ENCODE results near the gene TGFBR3. TPM values are rescaled to one million over a fixed set of nuclear protein-coding genes. Genes with fewer than 3 reads are reported as not detected.

TGFBR3 gene
- total and polyA plus RNA-seq, 2 of the 13 experiments (the other 11 are each of a cell fraction or from before 2014, with no cell fraction given) = 76.5 to 195 TPM

DNA sequence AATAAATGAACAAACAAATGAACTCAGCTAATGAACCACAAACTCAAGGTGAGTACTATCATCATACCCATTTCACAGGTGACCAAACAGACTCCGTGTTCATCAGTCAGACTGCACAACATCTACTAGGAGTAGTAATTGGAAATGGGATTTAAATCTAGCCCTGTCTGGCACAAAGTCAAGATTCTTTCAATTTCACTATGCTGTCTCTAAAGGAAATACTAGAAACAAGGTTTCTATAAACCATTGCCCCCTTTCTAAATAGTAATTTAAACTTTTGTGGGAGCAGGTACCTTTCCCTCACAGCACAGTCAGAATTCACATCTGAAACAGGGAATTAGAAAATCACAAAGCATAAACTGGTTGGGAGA is 160.3 kb downstream of the TGFBR3 start (continued):
- no peak for TF ChIP-seq PREB (CRISPR knock-in tag; IDR thresholded peaks at IDR 0.05)

- Histone ChIP-seq H2AFZ (ENCODE audit: low read length) (no peak overlapping the region), H3K9me3 (ENCODE audit: low read length) (no peaks in the 10 kb centered on the region), H3K4me2 (ENCODE audit: low read depth, low read length) (no peak overlapping the region), H3K36me3 (replicated peaks in 1 of 2; ENCODE audit: control insufficient read depth in 1 of 2, insufficient read depth in 2 of 2, low read length in 2 of 2) (peaks cover 22 to 86% of the 10 kb centered on the region in 2 experiments), H3K4me1 (ENCODE audit: insufficient read depth, low read length) (peaks cover 32% of the 10 kb centered on the region), H3K27ac (ENCODE audit: extremely low read length, insufficient read depth, low read length) (no peak overlapping the region), H4K20me1 (ENCODE audit: insufficient read depth, low read length) (no peaks in the 10 kb centered on the region), H3K79me2 (ENCODE audit: insufficient read depth, low read length) (no peaks in the 10 kb centered on the region), H3K4me3 (replicated peaks in 1 of 3; ENCODE audit: insufficient read depth in 1 of 3, low read depth in 2 of 3, low read length in 3 of 3) (no peak overlapping the region), H3K27me3 (ENCODE audit: control insufficient read depth in 1 of 2, insufficient read depth in 2 of 2, low read length in 2 of 2) (no peaks in the 10 kb centered on the region), H3K9ac (ENCODE audit: insufficient read depth, low read depth, low read length) (no peak overlapping the region)
- WGBS (ENCODE audit: low lambda C conversion rate) = 74% methylated on average over 2 of the region's 2 CpGs
- FAIRE-seq = no peak
- BruUV-seq (replicated peaks) = no TSS peak
- ChIA-PET POLR2A (no interaction called here), CTCF (ENCODE audit: low intra/inter-chr PET ratio, low total read pairs) (no interaction called here)
- in situ Hi-C loops (cut with HindIII; ENCODE audit: extremely low pct_ligation_motif_present, low pct_unique_long_range_greater_than_20kb) = no loop called here
- intact Hi-C loops (cut with micrococcal nuclease; ENCODE audit: unreplicated experiment) = no loop called here
- DNase-seq (ENCODE audit: low spot score) = no peak
- no peak for ATAC-seq
- no peak for TF ChIP-seq ZNF441 (CRISPR knock-in tag; IDR thresholded peaks at IDR 0.05; ENCODE audit: borderline replicate concordance)
- 0 out of 2 replicates have a peak, but pooled peaks have one; percentile 26 for TF ChIP-seq POLR2G (IDR thresholded peaks at IDR 0.05; ENCODE audit: low read depth, low read length)
Observed at GRCh38 chr1:91724644-91725043, 161.3 kb downstream of the TGFBR3 start.

- intact Hi-C loops (cut with micrococcal nuclease; ENCODE audit: unreplicated experiment) (no loop called here), in situ Hi-C loops (cut with HindIII; ENCODE audit: extremely low pct_ligation_motif_present, low pct_unique_long_range_greater_than_20kb) (no loop called here)
- H3K9me3 ChIP-seq (ENCODE audit: low read length) = no peaks in the 10 kb centered on the region
- H3K4me1 ChIP-seq (ENCODE audit: insufficient read depth, low read length) = peaks cover 36% of the 10 kb centered on the region
- WGBS (ENCODE audit: low lambda C conversion rate) = 100% methylated on average over 1 of the region's 1 CpG
- H3K79me2 ChIP-seq (ENCODE audit: insufficient read depth, low read length) = no peaks in the 10 kb centered on the region
- CTCF ChIA-PET (ENCODE audit: low intra/inter-chr PET ratio, low total read pairs) = no interaction called here
- no peak for TF ChIP-seq POGZ (CRISPR knock-in tag; IDR thresholded peaks at IDR 0.05)
- TF ChIP-seq ZNF460 (CRISPR knock-in tag; IDR thresholded peaks at IDR 0.05; ENCODE audit: borderline replicate concordance) = no peak
- no peak for TF ChIP-seq MAZ (IDR thresholded peaks at IDR 0.05; ENCODE audit: borderline replicate concordance, low read depth, low read length)
- TF ChIP-seq MAZ (CRISPR knock-in tag; IDR thresholded peaks at IDR 0.05; ENCODE audit: low read depth) = no peak
- no peak for TF ChIP-seq ZNF781 (CRISPR knock-in tag; IDR thresholded peaks at IDR 0.05; ENCODE audit: borderline replicate concordance, not compliant biosample characterization)
- no peak for TF ChIP-seq BCL6 (CRISPR knock-in tag; IDR thresholded peaks at IDR 0.05)
- no peak for TF ChIP-seq TEAD2 (CRISPR knock-in tag; IDR thresholded peaks at IDR 0.05)
- TF ChIP-seq ZNF75D (CRISPR knock-in tag; IDR thresholded peaks at IDR 0.05; ENCODE audit: borderline replicate concordance) = no peak
- TF ChIP-seq PCBP2 (optimal IDR thresholded peaks at IDR 0.05; ENCODE audit: low read depth, low read length, poor library complexity, severe bottlenecking) = no peak
- no peak for TF ChIP-seq ZNF451 (CRISPR knock-in tag; IDR thresholded peaks at IDR 0.05)
- TF ChIP-seq ZNF329 (CRISPR knock-in tag; IDR thresholded peaks at IDR 0.05; ENCODE audit: low read depth) = no peak
- no peak for TF ChIP-seq CHD2 (IDR thresholded peaks at IDR 0.05; ENCODE audit: low read depth, low read length)
- TF ChIP-seq GATAD2A (CRISPR knock-in tag; IDR thresholded peaks at IDR 0.05) = no peak
- no peak for TF ChIP-seq ZNF335 (CRISPR knock-in tag; IDR thresholded peaks at IDR 0.05)
- POLR2A ChIA-PET = no interaction called here
- H2AFZ ChIP-seq (ENCODE audit: low read length) = no peak overlapping the region
- H3K4me2 ChIP-seq (ENCODE audit: low read depth, low read length) = no peak overlapping the region
- no peak overlapping the region for H3K4me3 ChIP-seq (replicated peaks in 1 of 3; ENCODE audit: insufficient read depth in 1 of 3, low read depth in 2 of 3, low read length in 3 of 3)
- ATAC-seq = no peak
- no peaks in the 10 kb centered on the region for H3K27me3 ChIP-seq (ENCODE audit: control insufficient read depth in 1 of 2, insufficient read depth in 2 of 2, low read length in 2 of 2)
- H3K9ac ChIP-seq (ENCODE audit: insufficient read depth, low read depth, low read length) = no peak overlapping the region
- H4K20me1 ChIP-seq (ENCODE audit: insufficient read depth, low read length) = no peaks in the 10 kb centered on the region
- FAIRE-seq = no peak
- H3K27ac ChIP-seq (ENCODE audit: extremely low read length, insufficient read depth, low read length) = no peak overlapping the region
- no TSS peak for BruUV-seq (replicated peaks)
- DNase-seq (ENCODE audit: low spot score) = no peak
- H3K36me3 ChIP-seq (replicated peaks in 1 of 2; ENCODE audit: control insufficient read depth in 1 of 2, insufficient read depth in 2 of 2, low read length in 2 of 2) = peaks cover 22 to 86% of the 10 kb centered on the region in 2 experiments
Observed at GRCh38 chr1:91724231-91724630, 161.7 kb downstream of the TGFBR3 start.
